NCI-H526 (cell line): Measurements from ENCODE around the gene POU3F1.

Experiments used
- DNase-seq, 2 experiments: peaks; one replicate each; lab custom pipeline; 2025; lab: John Stamatoyannopoulos, UW

POU3F1 gene

GRCh38 chr1:38046333-38046883, at the start of gene POU3F1:
POU3F1 (minus strand) TSS chr1:38046793; CDS start chr1:38046743, 50 bp downstream.
- DNase-seq: no peak

GRCh38 chr1:38095454-38095931, 48.9 kb upstream of the POU3F1 start:
- DNase-seq: peak; percentile 91 to 92

GRCh38 chr1:38094711-38095290, 48.2 kb upstream of the POU3F1 start:
- peak; percentile 68 to 74 for DNase-seq

GRCh38 chr1:38093569-38094520, 47.3 kb upstream of the POU3F1 start:
- DNase-seq: no peak

- DNase-seq: no peak
Observed at GRCh38 chr1:38092256-38092655, 45.7 kb upstream of the POU3F1 start.

GRCh38 chr1:38090796-38091195, 44.2 kb upstream of the POU3F1 start:
- no peak for DNase-seq

- DNase-seq: no peak
Observed at GRCh38 chr1:38089712-38090360, 43.2 kb upstream of the POU3F1 start.

GRCh38 chr1:38088791-38089190, 42.2 kb upstream of the POU3F1 start:
- DNase-seq: peak in 1 of 2 experiments; percentile 80

GRCh38 chr1:38088366-38088765, 41.8 kb upstream of the POU3F1 start:
- DNase-seq: peak; percentile 80 to 88

- no peak for DNase-seq
Observed at GRCh38 chr1:38087676-38088075, 41.1 kb upstream of the POU3F1 start.

GRCh38 chr1:38085666-38086330, 39.2 kb upstream of the POU3F1 start:
- no peak for DNase-seq

- DNase-seq: no peak
Observed at GRCh38 chr1:38084700-38085099, 38.1 kb upstream of the POU3F1 start.

GRCh38 chr1:38084113-38084512, 37.5 kb upstream of the POU3F1 start:
- no peak for DNase-seq

- DNase-seq: peak; percentile 72 to 94
Observed at GRCh38 chr1:38083541-38083940, 36.9 kb upstream of the POU3F1 start.

- DNase-seq: peak; percentile 38 to 49
Observed at GRCh38 chr1:38082769-38083263, 36.2 kb upstream of the POU3F1 start.

- DNase-seq: no peak
Observed at GRCh38 chr1:38079019-38079418, 32.4 kb upstream of the POU3F1 start.

GRCh38 chr1:38077523-38078147, 31.0 kb upstream of the POU3F1 start:
- DNase-seq: no peak

- peak in 1 of 2 experiments; percentile 16 for DNase-seq
Observed at GRCh38 chr1:38076455-38076854, 29.9 kb upstream of the POU3F1 start.

GRCh38 chr1:38076038-38076437, 29.4 kb upstream of the POU3F1 start:
- no peak for DNase-seq

- no peak for DNase-seq
Observed at GRCh38 chr1:38075191-38075590, 28.6 kb upstream of the POU3F1 start.

GRCh38 chr1:38074302-38074677, 27.7 kb upstream of the POU3F1 start:
- DNase-seq: no peak
